ENCODE data around the gene CHRNB4.

The CHRNB4 gene

GRCh38 chr15:78682004-78682651, 41.1 kb upstream of the CHRNB4 start:
- no peak overlapping the region for H2AK5ac ChIP-seq (ENCODE audit: low read length, severe bottlenecking)
- H3K79me1 ChIP-seq (replicated peaks; ENCODE audit: low read length, poor library complexity, severe bottlenecking), result no peaks in the 10 kb centered on the region
- H2BK12ac ChIP-seq (ENCODE audit: low read length in 2 of 2), result no peak overlapping the region
- no peak overlapping the region for H2BK15ac ChIP-seq (ENCODE audit: low read depth, poor library complexity, severe bottlenecking)
- peak overlapping the region in 1 of 2 experiments; percentile 24 for H3K23ac ChIP-seq (ENCODE audit: low read length in 2 of 2)
- no peak overlapping the region for H3K27ac ChIP-seq (ENCODE audit: low read length, poor library complexity, severe bottlenecking)
- 47% methylated on average over 3 of the region's 5 CpGs for WGBS
- no peak for DNase-seq
- H3K4me3 ChIP-seq (ENCODE audit: insufficient read depth in 1 of 2, low read depth in 1 of 2, low read length in 2 of 2), result no peak overlapping the region
- H2BK5ac ChIP-seq (ENCODE audit: low read depth, low read length, poor library complexity, severe bottlenecking), result no peak overlapping the region
- H2BK120ac ChIP-seq (ENCODE audit: low read depth, low read length), result no peak overlapping the region
- H3K4me2 ChIP-seq (ENCODE audit: low read length, poor library complexity, severe bottlenecking), result no peak overlapping the region
- no peaks in the 10 kb centered on the region for H3K4me1 ChIP-seq (ENCODE audit: control insufficient read depth, insufficient read depth, low read depth, low read length)
- H3K9me3 ChIP-seq (ENCODE audit: control insufficient read depth, low read length), result no peaks in the 10 kb centered on the region
- no peak overlapping the region for H3K9ac ChIP-seq (ENCODE audit: low read length)
- H3K4ac ChIP-seq (ENCODE audit: low read depth in 1 of 2, low read length in 2 of 2), result no peak overlapping the region
- no peak overlapping the region for H2AFZ ChIP-seq (ENCODE audit: low read depth, low read length)
- H4K91ac ChIP-seq (ENCODE audit: low read length), result no peak overlapping the region
- peaks cover 26 to 42% of the 10 kb centered on the region in 2 experiments for H3K27me3 ChIP-seq (ENCODE audit: control insufficient read depth in 1 of 2, insufficient read depth in 1 of 2, low read length in 2 of 2)
- H3K14ac ChIP-seq (ENCODE audit: low read length in 2 of 2), result no peak overlapping the region
- no peak overlapping the region for H4K8ac ChIP-seq (ENCODE audit: low read length)
- no peaks in the 10 kb centered on the region for H3K36me3 ChIP-seq (ENCODE audit: control insufficient read depth in 1 of 2, insufficient read depth in 2 of 2, low read depth in 1 of 2, low read length in 2 of 2)
- H3K18ac ChIP-seq (ENCODE audit: low read depth in 1 of 2, low read length in 2 of 2), result no peak overlapping the region

GRCh38 chr15:78681281-78682003, 40.4 kb upstream of the CHRNB4 start:
- no peak for DNase-seq
- Histone ChIP-seq H2BK120ac (ENCODE audit: low read depth, low read length) (no peak overlapping the region), H2BK5ac (ENCODE audit: low read depth, low read length, poor library complexity, severe bottlenecking) (no peak overlapping the region), H2BK15ac (ENCODE audit: low read depth, poor library complexity, severe bottlenecking) (no peak overlapping the region), H3K9ac (ENCODE audit: low read length) (no peak overlapping the region), H3K4me1 (ENCODE audit: control insufficient read depth, insufficient read depth, low read depth, low read length) (no peaks in the 10 kb centered on the region), H3K27ac (ENCODE audit: low read length, poor library complexity, severe bottlenecking) (no peak overlapping the region), H3K79me1 (replicated peaks; ENCODE audit: low read length, poor library complexity, severe bottlenecking) (no peaks in the 10 kb centered on the region), H3K4ac (ENCODE audit: low read depth in 1 of 2, low read length in 2 of 2) (no peak overlapping the region), H3K23ac (ENCODE audit: low read length in 2 of 2) (no peak overlapping the region), H4K91ac (ENCODE audit: low read length) (no peak overlapping the region), H3K27me3 (ENCODE audit: control insufficient read depth in 1 of 2, insufficient read depth in 1 of 2, low read length in 2 of 2) (peaks cover 22 to 36% of the 10 kb centered on the region in 2 experiments), H2AFZ (ENCODE audit: low read depth, low read length) (no peak overlapping the region), H2BK12ac (ENCODE audit: low read length in 2 of 2) (no peak overlapping the region), H3K4me2 (ENCODE audit: low read length, poor library complexity, severe bottlenecking) (no peak overlapping the region), H3K14ac (ENCODE audit: low read length in 2 of 2) (no peak overlapping the region), H4K8ac (ENCODE audit: low read length) (no peak overlapping the region), H3K9me3 (ENCODE audit: control insufficient read depth, low read length) (no peaks in the 10 kb centered on the region), H2AK5ac (ENCODE audit: low read length, severe bottlenecking) (no peak overlapping the region), H3K4me3 (ENCODE audit: insufficient read depth in 1 of 2, low read depth in 1 of 2, low read length in 2 of 2) (no peak overlapping the region), H3K18ac (ENCODE audit: low read depth in 1 of 2, low read length in 2 of 2) (no peak overlapping the region), H3K36me3 (ENCODE audit: control insufficient read depth in 1 of 2, insufficient read depth in 2 of 2, low read depth in 1 of 2, low read length in 2 of 2) (no peaks in the 10 kb centered on the region)
- 36% methylated on average over 7 of the region's 8 CpGs for whole genome bisulfite sequencing

- Histone ChIP-seq H4K91ac (ENCODE audit: low read length) (no peak overlapping the region), H3K9me3 (ENCODE audit: control insufficient read depth, low read length) (no peaks in the 10 kb centered on the region), H3K4me2 (ENCODE audit: low read length, poor library complexity, severe bottlenecking) (no peak overlapping the region), H2AFZ (ENCODE audit: low read depth, low read length) (no peak overlapping the region), H3K79me1 (replicated peaks; ENCODE audit: low read length, poor library complexity, severe bottlenecking) (no peaks in the 10 kb centered on the region), H3K18ac (ENCODE audit: low read depth in 1 of 2, low read length in 2 of 2) (no peak overlapping the region), H3K14ac (ENCODE audit: low read length in 2 of 2) (peak overlapping the region in 1 of 2 experiments; percentile 29), H3K4ac (ENCODE audit: low read depth in 1 of 2, low read length in 2 of 2) (no peak overlapping the region), H3K36me3 (ENCODE audit: control insufficient read depth in 1 of 2, insufficient read depth in 2 of 2, low read depth in 1 of 2, low read length in 2 of 2) (no peaks in the 10 kb centered on the region), H2BK5ac (ENCODE audit: low read depth, low read length, poor library complexity, severe bottlenecking) (no peak overlapping the region), H3K23ac (ENCODE audit: low read length in 2 of 2) (no peak overlapping the region), H3K27ac (ENCODE audit: low read length, poor library complexity, severe bottlenecking) (no peak overlapping the region), H3K9ac (ENCODE audit: low read length) (no peak overlapping the region), H4K8ac (ENCODE audit: low read length) (no peak overlapping the region), H2AK5ac (ENCODE audit: low read length, severe bottlenecking) (no peak overlapping the region), H3K4me1 (ENCODE audit: control insufficient read depth, insufficient read depth, low read depth, low read length) (no peaks in the 10 kb centered on the region), H3K4me3 (ENCODE audit: insufficient read depth in 1 of 2, low read depth in 1 of 2, low read length in 2 of 2) (no peak overlapping the region), H2BK15ac (ENCODE audit: low read depth, poor library complexity, severe bottlenecking) (no peak overlapping the region), H3K27me3 (ENCODE audit: control insufficient read depth in 1 of 2, insufficient read depth in 1 of 2, low read length in 2 of 2) (peaks cover 16 to 28% of the 10 kb centered on the region in 2 experiments), H2BK120ac (ENCODE audit: low read depth, low read length) (no peak overlapping the region), H2BK12ac (ENCODE audit: low read length in 2 of 2) (no peak overlapping the region)
- DNase-seq, result no peak
- WGBS, result 64% methylated on average over 10 of the region's 10 CpGs
Measured at GRCh38 chr15:78680431-78681075, 39.5 kb upstream of the CHRNB4 start.

GRCh38 chr15:78679089-78679511, 38.1 kb upstream of the CHRNB4 start:
- no peak overlapping the region for H3K9ac ChIP-seq (ENCODE audit: low read length)
- no peak for DNase-seq
- no peak overlapping the region for H3K4me2 ChIP-seq (ENCODE audit: low read length, poor library complexity, severe bottlenecking)
- H3K36me3 ChIP-seq (ENCODE audit: control insufficient read depth in 1 of 2, insufficient read depth in 2 of 2, low read depth in 1 of 2, low read length in 2 of 2), result no peaks in the 10 kb centered on the region
- no peak overlapping the region for H4K91ac ChIP-seq (ENCODE audit: low read length)
- 71% methylated on average over 3 of the region's 3 CpGs for WGBS
- no peak overlapping the region for H3K27ac ChIP-seq (ENCODE audit: low read length, poor library complexity, severe bottlenecking)
- no peak overlapping the region for H2BK5ac ChIP-seq (ENCODE audit: low read depth, low read length, poor library complexity, severe bottlenecking)
- no peaks in the 10 kb centered on the region for H3K9me3 ChIP-seq (ENCODE audit: control insufficient read depth, low read length)
- H2AK5ac ChIP-seq (ENCODE audit: low read length, severe bottlenecking), result no peak overlapping the region
- H3K18ac ChIP-seq (ENCODE audit: low read depth in 1 of 2, low read length in 2 of 2), result no peak overlapping the region
- H2BK12ac ChIP-seq (ENCODE audit: low read length in 2 of 2), result no peak overlapping the region
- H4K8ac ChIP-seq (ENCODE audit: low read length), result no peak overlapping the region
- no peak overlapping the region for H3K23ac ChIP-seq (ENCODE audit: low read length in 2 of 2)
- H3K14ac ChIP-seq (ENCODE audit: low read length in 2 of 2), result peak overlapping the region in 1 of 2 experiments; percentile 79
- no peak overlapping the region for H2BK15ac ChIP-seq (ENCODE audit: low read depth, poor library complexity, severe bottlenecking)
- peaks cover 11 to 18% of the 10 kb centered on the region in 2 experiments for H3K27me3 ChIP-seq (ENCODE audit: control insufficient read depth in 1 of 2, insufficient read depth in 1 of 2, low read length in 2 of 2)
- H3K79me1 ChIP-seq (replicated peaks; ENCODE audit: low read length, poor library complexity, severe bottlenecking), result no peaks in the 10 kb centered on the region
- no peak overlapping the region for H2AFZ ChIP-seq (ENCODE audit: low read depth, low read length)
- H3K4ac ChIP-seq (ENCODE audit: low read depth in 1 of 2, low read length in 2 of 2), result no peak overlapping the region
- no peaks in the 10 kb centered on the region for H3K4me1 ChIP-seq (ENCODE audit: control insufficient read depth, insufficient read depth, low read depth, low read length)
- H2BK120ac ChIP-seq (ENCODE audit: low read depth, low read length), result no peak overlapping the region
- no peak overlapping the region for H3K4me3 ChIP-seq (ENCODE audit: insufficient read depth in 1 of 2, low read depth in 1 of 2, low read length in 2 of 2)

Data from mesenchymal stem cell (in vitro differentiated cells and primary cell).